ENCODE measurements around the gene ZNF236. TPM values are rescaled to one million over a fixed set of nuclear protein-coding genes. Genes with fewer than 3 reads are reported as not detected.

ZNF236 gene
- total RNA-seq, 6 experiments from 2014 or later: 6.3 to 10.4 (median 8.1) TPM

DNA sequence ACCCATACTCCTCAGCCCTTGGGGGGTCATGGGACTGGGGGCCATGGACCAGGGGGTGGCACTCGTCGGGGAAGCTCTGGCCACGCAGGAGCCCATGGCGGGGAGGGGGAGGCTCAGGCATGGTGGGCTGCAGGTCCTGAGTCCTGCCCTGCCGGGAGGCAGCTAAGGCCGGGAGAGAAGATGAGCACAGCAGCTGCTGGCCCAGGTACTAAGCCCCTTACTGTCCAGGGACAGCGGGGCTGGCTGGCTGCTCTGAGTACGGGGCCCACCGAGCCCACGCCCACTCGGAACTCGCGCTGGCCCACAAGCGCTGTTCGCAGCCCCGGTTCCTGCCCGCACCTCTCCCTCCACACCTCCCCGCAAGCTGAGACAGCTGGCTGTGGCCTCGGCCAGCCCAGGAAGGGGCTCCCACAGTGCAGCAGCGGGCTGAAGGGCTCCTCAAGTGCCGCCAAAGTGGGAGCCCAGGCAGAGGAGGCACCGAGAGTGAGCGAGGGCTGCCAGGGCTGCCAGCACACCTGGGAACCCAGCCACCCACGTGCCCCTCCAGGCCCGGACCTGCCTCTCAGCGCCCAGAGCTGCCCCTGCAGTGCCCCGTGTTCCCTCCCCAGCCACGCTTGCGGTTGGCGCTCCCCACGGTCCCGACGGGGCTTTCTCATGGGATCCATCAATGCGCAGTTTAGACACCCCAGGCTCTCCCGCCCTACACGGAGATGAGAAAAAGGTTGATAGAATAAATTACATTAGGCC is 33.6 kb upstream of the ZNF236 start:
- no peak for DNase-seq
- H3K4me3 Mint-ChIP-seq: no peak overlapping the region
- H3K27ac Mint-ChIP-seq: no peak overlapping the region
- peaks cover 13% of the 10 kb centered on the region for H3K27me3 Mint-ChIP-seq (ENCODE audit: insufficient read depth)
- peaks cover 14% of the 10 kb centered on the region for H3K4me1 Mint-ChIP-seq (ENCODE audit: low read depth)
- peaks cover 14% of the 10 kb centered on the region for H3K9me3 Mint-ChIP-seq
- TF ChIP-seq, protein P1, sequence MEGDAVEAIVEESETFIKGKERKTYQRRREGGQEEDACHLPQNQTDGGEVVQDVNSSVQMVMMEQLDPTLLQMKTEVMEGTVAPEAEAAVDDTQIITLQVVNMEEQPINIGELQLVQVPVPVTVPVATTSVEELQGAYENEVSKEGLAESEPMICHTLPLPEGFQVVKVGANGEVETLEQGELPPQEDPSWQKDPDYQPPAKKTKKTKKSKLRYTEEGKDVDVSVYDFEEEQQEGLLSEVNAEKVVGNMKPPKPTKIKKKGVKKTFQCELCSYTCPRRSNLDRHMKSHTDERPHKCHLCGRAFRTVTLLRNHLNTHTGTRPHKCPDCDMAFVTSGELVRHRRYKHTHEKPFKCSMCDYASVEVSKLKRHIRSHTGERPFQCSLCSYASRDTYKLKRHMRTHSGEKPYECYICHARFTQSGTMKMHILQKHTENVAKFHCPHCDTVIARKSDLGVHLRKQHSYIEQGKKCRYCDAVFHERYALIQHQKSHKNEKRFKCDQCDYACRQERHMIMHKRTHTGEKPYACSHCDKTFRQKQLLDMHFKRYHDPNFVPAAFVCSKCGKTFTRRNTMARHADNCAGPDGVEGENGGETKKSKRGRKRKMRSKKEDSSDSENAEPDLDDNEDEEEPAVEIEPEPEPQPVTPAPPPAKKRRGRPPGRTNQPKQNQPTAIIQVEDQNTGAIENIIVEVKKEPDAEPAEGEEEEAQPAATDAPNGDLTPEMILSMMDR (IDR thresholded peaks at IDR 0.05): no peak
- H3K36me3 Mint-ChIP-seq (ENCODE audit: low read depth): peaks cover 5% of the 10 kb centered on the region

DNA sequence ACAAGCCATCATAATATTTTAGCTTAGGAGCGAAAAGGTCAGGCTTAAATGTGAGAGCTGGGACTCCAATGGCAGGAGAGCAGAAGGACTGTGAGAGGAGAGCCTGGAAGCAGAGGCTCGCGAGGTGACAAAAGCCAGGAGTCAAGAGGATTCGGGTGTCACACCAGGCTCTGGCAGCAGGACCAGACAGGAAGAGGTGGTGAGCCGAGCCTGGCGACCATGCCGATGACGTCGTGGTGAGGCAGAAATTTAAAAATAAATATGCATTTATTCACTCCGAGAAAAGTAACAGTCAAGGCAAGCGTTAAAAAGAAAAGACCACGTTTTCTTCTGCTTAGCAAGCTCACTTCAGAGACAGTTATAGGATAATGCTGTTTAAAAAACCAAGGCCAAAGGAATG is 31.3 kb upstream of the ZNF236 start:
- Mint-ChIP-seq H3K9me3 (peaks cover 14% of the 10 kb centered on the region), H3K27me3 (ENCODE audit: insufficient read depth) (peaks cover 12% of the 10 kb centered on the region), H3K36me3 (ENCODE audit: low read depth) (peaks cover 9% of the 10 kb centered on the region), H3K27ac (no peak overlapping the region), H3K4me3 (no peak overlapping the region), H3K4me1 (ENCODE audit: low read depth) (peaks cover 14% of the 10 kb centered on the region)
- TF ChIP-seq, protein P1 (IDR thresholded peaks at IDR 0.05): no peak
- DNase-seq: no peak

DNA sequence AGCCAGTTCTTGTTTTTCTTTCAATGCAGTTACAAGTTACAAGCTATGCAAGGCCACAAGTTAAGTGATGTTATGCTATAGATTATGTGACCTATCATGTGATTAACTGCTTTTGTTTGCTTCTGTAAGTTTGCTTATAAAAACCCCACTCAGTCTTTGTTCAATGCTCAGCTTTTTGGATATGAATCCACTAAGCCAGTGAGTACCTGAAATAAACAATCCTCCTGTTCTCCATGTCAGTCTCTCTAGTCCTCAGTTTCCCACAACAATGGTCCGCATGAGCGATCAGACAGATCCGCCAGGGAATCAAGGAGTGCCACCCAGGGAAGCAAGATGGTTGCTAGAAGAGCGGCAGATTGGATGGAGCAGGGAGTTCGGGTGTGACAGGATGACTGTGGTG is 30.7 kb upstream of the ZNF236 start:
- Mint-ChIP-seq H3K36me3 (ENCODE audit: low read depth) (peaks cover 10% of the 10 kb centered on the region), H3K9me3 (peaks cover 14% of the 10 kb centered on the region), H3K27me3 (ENCODE audit: insufficient read depth) (peaks cover 10% of the 10 kb centered on the region), H3K4me3 (no peak overlapping the region), H3K27ac (no peak overlapping the region), H3K4me1 (ENCODE audit: low read depth) (peaks cover 14% of the 10 kb centered on the region)
- DNase-seq: no peak
- TF ChIP-seq, protein P1 (IDR thresholded peaks at IDR 0.05): no peak

DNA sequence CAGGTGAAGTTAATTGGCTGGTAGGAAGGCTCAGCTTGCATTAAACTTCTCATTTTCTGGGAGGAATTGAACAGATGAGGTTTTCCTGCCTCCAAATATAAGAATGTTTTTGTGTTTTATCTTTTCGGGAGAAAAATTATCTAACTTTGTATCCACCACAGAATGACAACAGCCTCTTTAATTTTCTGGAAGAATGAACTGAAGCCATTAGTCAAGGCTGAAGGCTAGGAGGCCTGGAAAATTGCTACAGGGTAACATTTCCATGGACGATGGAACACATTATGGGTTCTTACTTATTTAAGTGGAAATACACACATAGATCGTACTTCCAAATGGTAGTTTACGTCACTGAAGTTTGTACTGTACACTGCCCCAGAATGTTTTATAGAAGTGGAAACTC is 28.0 kb upstream of the ZNF236 start:
- Mint-ChIP-seq H3K9me3 (peaks cover 13% of the 10 kb centered on the region), H3K27me3 (ENCODE audit: insufficient read depth) (peaks cover 4% of the 10 kb centered on the region), H3K4me1 (ENCODE audit: low read depth) (peaks cover 6% of the 10 kb centered on the region; the same call in 1 of the 2 replicates), H3K27ac (no peak overlapping the region), H3K4me3 (no peak overlapping the region), H3K36me3 (ENCODE audit: low read depth) (peaks cover 10% of the 10 kb centered on the region)
- TF ChIP-seq, protein P1 (IDR thresholded peaks at IDR 0.05): no peak
- DNase-seq: no peak

DNA sequence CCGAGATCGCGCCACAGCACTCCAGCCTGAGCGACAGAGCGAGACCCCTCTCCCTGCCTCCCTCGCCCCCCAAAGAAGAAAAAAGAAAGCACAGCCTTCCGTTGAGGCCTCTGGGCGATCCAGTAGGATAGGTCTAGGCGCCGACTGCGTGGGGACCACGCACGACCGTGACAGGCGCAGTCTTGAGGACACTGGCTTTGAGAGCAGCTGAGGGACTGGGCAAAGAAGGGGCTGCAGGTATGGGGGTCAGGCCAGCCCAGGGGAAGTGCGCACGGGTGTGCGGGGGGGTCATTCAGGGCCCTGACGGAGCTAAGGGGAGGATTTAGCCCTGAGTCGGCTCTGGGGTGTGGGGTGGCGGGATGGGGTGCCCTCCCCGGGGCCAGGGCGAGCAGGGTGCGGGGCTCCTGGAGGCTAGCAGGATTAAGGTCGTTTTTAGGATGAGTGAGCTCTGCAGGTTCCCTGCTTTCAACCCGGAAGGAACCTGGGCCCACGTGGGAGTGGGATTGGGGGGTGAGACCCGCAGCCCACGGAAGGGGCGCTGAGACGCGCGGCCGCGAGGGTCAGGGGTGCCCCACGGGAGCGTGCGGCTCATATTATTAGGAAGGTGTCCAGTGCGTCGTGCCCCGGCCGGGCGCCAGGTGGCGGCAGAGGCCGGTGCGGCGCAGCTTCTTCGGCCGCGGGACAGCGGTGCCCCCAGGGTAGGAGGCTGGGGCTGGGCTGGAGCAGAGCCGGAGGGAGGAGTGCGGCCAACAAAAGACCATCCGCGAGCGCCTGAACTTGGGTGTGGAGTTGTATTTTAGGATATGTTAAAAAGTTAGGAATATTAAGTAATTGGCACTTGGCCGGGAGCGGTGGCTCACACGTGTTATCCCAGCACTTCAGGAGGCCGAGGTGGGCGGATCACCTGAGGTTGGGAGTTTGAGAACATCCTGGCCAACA is 20.5 kb upstream of the ZNF236 start:
- no peak for DNase-seq
- TF ChIP-seq, protein P1 (IDR thresholded peaks at IDR 0.05): peak; percentile 88
- Mint-ChIP-seq H3K9me3 (peaks cover 4% of the 10 kb centered on the region; the same call in 1 of the 2 replicates), H3K27me3 (ENCODE audit: insufficient read depth) (no peaks in the 10 kb centered on the region; the same call in 1 of the 2 replicates), H3K4me1 (ENCODE audit: low read depth) (peaks cover 27% of the 10 kb centered on the region), H3K27ac (no peak overlapping the region), H3K4me3 (peak overlapping the region; percentile 76), H3K36me3 (ENCODE audit: low read depth) (no peaks in the 10 kb centered on the region)
